Measurements from ENCODE around the gene DMRTB1.

DNA sequence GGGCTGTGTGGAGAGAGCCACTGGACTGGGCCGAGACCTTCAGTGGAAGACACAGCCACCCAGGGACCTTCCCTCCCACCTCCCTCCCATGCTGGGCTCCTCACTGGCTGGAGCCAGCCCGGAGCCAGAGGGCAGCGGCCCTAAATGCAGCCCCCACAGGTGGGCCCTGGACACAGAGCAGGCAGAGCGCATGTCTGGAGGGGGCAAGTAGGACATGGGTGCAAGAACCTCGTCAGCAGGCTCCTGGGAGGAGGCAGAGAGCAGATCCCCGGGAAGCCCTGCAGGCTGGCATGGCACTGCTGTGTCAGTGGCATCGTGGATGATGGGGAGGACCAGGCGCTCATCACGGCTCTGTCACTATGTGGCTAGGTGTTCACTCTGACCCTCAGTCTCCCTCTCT, 45.7 kb downstream of the DMRTB1 start:
- TF ChIP-seq, protein P1, sequence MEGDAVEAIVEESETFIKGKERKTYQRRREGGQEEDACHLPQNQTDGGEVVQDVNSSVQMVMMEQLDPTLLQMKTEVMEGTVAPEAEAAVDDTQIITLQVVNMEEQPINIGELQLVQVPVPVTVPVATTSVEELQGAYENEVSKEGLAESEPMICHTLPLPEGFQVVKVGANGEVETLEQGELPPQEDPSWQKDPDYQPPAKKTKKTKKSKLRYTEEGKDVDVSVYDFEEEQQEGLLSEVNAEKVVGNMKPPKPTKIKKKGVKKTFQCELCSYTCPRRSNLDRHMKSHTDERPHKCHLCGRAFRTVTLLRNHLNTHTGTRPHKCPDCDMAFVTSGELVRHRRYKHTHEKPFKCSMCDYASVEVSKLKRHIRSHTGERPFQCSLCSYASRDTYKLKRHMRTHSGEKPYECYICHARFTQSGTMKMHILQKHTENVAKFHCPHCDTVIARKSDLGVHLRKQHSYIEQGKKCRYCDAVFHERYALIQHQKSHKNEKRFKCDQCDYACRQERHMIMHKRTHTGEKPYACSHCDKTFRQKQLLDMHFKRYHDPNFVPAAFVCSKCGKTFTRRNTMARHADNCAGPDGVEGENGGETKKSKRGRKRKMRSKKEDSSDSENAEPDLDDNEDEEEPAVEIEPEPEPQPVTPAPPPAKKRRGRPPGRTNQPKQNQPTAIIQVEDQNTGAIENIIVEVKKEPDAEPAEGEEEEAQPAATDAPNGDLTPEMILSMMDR (conservative IDR thresholded peaks at IDR 0.05 in 1 of 2, IDR thresholded peaks at IDR 0.05 in 1 of 2; ENCODE audit: extremely low read depth in 1 of 2, insufficient read depth in 1 of 2, low read depth in 1 of 2, low read length in 2 of 2), result no peak
- TF ChIP-seq EZH2 (IDR thresholded peaks at IDR 0.05; ENCODE audit: borderline replicate concordance, low read length), result no peak

All from mammary epithelial cell (primary cell).